Measurements from ENCODE around the gene DSTN. TPM values are rescaled to one million over a fixed set of nuclear protein-coding genes. Genes with fewer than 3 reads are reported as not detected.

The DSTN gene
- total RNA-seq, 1 experiment from 2014 or later = 202 TPM

GRCh38 chr20:17633850-17634500 lies 64.1 kb downstream of the DSTN start:
- H3K4me2 ChIP-seq (ENCODE audit: low read length) = no peak overlapping the region
- H3K27me3 ChIP-seq (ENCODE audit: insufficient read depth, low read length) = no peaks in the 10 kb centered on the region
- no peaks in the 10 kb centered on the region for H3K79me2 ChIP-seq (ENCODE audit: insufficient read depth, low read length)
- TF ChIP-seq RAD21 (IDR thresholded peaks at IDR 0.05; ENCODE audit: low read depth) (no peak), ZBTB33 (IDR thresholded peaks at IDR 0.05; ENCODE audit: extremely low read depth, insufficient replicate concordance, low read length) (no peak), TCF7L2 (IDR thresholded peaks at IDR 0.05; ENCODE audit: borderline replicate concordance, extremely low read depth, insufficient read depth, insufficient read length) (no peak), EZH2phosphoT487 (IDR thresholded peaks at IDR 0.05; ENCODE audit: borderline replicate concordance) (no peak), JUND (IDR thresholded peaks at IDR 0.05) (no peak), YY1 (IDR thresholded peaks at IDR 0.05; ENCODE audit: extremely low read depth, insufficient replicate concordance, low read depth, low read length) (no peak)
- H4K20me1 ChIP-seq (ENCODE audit: insufficient read depth) = no peaks in the 10 kb centered on the region
- DNase-seq (ENCODE audit: low read depth, low spot score) = no peak
- ChIA-PET CTCF (interaction anchor here (1.1 kb wide), 1 partner anchor 832 kb away, joined by 3 read pairs; no protein-coding TSS in a partner anchor), POLR2A (no interaction called here), RAD21 (ENCODE audit: low non-redundant PET in 1 of 2, low total read pairs in 2 of 2, uncharacterized antibody in 2 of 2, unreplicated experiment in 2 of 2) (no interaction called here)
- no peak overlapping the region for H3K27ac ChIP-seq (ENCODE audit: low read depth, low read length)
- intact Hi-C loops (cut with micrococcal nuclease) = no loop called here
- H3K4me1 ChIP-seq (ENCODE audit: control insufficient read depth in 1 of 2, insufficient read depth in 2 of 2, low read length in 2 of 2) = no peaks in the 10 kb centered on the region
- no peak overlapping the region for H2AFZ ChIP-seq (ENCODE audit: low read depth, low read length, poor library complexity, severe bottlenecking)
- BruUV-seq (replicated peaks) = no TSS peak
- no peak for ATAC-seq
- no peaks in the 10 kb centered on the region for H3K9me3 ChIP-seq (ENCODE audit: control insufficient read depth in 1 of 2, insufficient read depth in 1 of 2, low read depth in 1 of 2, low read length in 2 of 2)
- H3K9ac ChIP-seq (ENCODE audit: low read length) = no peak overlapping the region
- H3K4me3 ChIP-seq (replicated peaks in 1 of 2; ENCODE audit: low read depth in 1 of 2, low read length in 2 of 2) = no peak overlapping the region
- peaks cover 25% of the 10 kb centered on the region in 2 experiments; a peak in 3 of 4 replicates for H3K36me3 ChIP-seq (ENCODE audit: control insufficient read depth in 1 of 2, insufficient read depth in 2 of 2, low read length in 2 of 2)
- no peaks in the 10 kb centered on the region for H3K9me2 ChIP-seq (ENCODE audit: insufficient read depth)
